HG03025 (cell line): ENCODE results near the gene TMEM63A.

Source experiments
- ATAC-seq: cut with Tn5 transposase; IDR thresholded peaks from one replicate; pipeline ENCODE4 v1.9.1; 2021; ENCODE audit warnings: mild to moderate bottlenecking, moderate library complexity; ENCODE audit not compliant: unreplicated experiment, low FRiP score

TMEM63A gene

DNA sequence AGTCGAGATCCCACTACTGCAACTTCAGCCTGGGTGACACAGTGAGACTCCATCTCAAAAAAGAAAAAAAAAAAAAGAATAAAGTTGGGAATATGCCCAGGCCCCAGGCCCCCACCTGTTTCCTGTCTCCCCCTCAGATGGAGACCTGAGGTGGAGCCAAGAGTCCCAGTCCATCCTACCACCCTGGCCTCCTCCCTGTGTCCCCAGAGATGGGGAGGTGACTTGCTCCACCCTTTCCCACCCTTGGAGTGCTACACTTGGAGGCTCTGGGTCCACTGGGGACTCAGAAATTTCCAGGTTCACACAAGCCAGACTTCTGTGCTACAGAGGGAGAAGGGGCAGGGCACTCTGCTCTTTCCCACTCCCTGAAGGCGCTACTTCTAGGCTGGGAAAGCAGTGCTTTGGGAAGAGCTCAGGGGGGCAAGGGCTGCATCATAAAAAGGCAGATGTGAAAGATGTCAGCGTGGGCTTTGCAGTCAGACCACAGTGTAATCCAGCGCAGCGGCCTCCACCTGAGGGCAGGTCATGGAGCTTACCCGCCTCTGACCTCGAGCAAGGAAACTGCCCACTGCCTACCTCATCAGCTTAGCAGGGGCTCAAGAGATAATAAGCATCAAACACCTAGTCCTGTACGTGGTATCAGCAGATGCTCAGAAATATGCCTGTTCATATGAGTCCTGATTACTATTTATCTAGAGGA, 13.4 kb downstream of the TMEM63A start:
- no peak for ATAC-seq

DNA sequence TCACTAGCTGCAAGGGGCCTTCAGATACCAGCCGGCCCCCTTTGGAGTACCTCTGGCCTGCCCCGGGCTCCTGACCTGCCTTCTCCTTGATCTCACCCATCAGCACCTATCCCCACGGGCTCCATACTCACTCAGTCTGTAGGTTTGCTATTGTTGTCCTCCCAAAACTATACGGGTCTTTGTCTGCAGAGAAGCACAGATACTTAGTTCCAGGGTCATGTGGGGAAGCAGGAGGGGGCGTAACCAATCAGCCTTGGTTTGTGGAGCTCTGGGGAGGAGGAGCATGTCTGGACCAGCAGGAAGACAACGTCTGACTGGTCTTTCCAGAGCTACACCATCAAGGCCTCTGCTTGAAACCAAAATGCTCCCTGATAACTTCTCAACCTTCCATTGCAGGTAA, 15.2 kb downstream of the TMEM63A start:
- no peak for ATAC-seq

DNA sequence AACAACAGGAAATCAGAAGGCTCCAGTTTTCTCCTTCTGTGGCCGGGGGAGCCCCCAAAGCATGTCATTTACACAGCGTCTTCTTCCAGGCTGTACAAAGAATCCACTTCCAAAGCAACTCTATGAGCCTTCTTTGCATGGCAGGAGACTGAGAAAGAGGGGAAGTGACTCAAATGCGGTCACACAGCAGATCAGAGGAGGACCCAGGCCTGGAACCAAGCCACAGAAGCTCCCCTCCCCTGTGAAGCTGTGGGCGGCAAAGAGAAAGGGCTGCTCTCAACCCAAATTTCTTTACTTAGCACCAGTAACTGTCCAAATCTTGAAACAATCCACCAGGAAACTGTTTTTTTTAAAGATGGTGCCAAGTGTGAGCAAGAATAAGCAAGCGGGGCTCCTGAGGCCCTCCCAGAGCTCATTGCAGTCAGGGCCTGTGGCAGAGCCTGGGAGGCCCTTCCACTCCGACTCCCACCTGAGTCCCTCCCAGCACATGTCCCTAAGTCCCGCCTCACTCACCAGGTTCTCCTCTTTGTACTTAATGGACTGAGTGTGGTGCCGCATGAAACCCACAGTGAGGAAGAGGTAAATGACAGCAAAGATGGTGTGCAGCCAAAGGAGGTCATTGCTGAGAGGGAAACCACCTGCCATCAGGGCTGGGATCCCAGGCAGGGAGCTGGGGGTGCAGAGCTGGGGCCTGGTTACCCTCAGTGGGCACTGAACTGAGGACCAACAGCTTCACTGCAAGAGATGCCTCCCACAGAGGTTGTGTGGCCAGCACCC, 15.9 kb downstream of the TMEM63A start:
- ATAC-seq: no peak

DNA sequence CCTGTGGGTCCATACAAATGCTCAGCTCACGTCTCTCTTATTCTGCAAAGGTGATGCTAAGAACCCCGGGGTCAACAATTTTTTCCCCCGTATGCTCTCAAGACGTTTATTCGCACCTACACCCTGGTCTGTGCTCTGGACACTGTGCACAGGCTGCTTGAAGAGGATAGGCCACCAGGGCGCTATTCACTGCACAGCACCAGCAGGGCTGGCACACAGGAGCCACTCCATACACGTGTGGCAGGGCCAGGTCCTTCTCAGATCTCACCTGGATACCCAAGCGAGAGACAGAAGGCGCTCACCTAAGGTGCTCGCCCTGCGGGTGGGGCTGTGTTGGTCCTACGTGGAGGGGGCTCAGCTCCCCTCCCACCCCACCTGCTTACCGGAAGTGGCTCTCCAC, 16.7 kb downstream of the TMEM63A start:
- ATAC-seq: no peak

DNA sequence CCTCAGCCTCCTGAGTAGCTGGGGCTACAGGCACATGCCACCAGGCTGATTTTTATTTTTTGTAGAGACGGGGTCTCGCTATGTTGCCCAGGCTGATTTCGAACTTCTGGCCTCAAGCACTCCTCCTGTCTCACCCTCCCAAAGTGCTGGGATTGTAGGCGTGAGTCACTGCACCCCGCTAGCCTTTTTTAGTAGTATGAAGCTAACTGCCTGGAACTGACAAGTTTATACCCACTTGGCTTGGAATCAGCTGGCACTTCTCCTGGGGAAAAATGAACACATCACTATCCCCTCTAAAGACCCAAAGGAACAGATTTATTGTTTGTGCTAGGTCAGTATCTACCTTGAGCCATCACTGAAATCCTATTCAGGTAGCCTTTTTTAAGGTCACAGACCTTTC, 19.0 kb downstream of the TMEM63A start:
- ATAC-seq: no peak

DNA sequence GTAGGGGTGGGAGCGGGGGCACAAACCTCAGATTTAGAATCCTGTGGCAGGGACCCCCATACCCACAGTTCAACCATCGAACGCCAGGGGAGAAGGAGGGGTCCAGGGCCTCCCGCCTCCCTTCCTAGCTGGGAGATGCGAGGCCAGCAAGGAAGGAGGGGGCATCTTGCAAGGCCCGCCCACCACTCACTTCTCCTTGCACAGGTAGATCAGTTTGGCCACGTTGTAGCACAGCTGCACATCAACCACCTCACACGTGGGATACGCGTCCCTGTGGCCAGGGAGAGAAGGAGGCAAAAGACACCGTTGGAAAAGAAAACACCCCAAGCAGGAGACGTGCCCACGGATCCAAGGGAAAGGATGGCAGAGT, 19.6 kb downstream of the TMEM63A start:
- no peak for ATAC-seq

DNA sequence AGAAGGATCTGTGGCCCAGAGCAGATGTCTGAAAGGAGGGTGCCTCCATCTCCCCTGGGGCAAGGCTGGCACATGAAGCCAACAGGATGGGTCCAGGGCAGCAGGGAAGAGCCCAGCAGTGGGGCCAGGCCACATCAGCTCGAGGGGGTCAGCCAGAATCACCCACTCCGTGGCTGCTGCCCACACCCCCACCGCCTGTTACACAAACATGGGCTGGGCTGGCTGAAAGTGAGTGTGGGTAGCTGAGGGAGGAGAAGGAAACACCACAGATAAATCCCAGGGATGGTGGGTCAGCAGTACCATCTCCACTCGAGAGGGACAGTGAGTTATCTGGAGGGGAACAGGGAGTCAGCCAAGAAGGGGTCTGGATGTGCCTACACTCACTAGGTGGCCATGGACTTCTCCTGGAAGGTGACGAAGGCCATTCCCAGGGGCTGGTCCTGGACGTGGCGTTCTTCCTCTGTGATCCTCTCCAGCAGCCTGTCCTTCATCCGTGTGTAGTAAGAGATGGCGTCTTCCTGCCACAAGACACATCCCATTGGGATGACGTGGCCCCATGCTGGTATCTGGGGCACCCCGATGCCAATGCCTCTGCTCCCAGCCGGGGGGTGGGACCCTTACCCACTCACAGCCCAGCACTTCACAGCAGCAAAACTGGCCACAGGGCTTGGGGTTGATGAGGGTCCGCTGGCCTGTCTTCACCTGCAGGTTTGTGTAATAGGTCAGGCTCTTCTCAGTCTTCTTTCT, 20.2 kb downstream of the TMEM63A start:
- no peak for ATAC-seq

DNA sequence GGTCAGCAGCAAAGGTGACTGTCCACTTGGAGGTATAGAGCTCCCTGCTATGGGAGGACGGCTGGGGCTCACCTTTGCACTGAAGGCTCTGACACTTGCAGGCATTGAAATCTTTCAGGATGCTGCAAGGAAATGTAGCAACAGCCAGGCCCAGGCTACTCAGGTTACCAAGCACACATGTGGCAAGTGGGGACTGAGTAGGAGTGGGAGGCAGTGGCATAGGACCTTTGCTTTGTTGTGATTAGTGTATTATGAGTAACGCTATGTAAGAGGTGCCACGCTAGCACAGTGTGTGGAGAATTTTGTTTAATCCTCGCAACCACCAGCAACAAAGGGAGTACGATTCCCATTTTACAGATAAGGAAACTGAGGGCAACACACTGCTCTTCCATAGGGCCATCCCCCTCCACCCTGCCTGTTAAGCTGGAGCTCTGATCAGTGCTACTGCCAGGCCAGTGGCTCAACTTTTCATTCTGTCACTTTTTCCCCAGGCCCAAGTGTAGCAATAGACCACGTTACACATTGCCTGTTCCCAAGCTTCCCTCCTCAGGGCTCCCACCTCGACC, 21.2 kb downstream of the TMEM63A start:
- no peak for ATAC-seq

DNA sequence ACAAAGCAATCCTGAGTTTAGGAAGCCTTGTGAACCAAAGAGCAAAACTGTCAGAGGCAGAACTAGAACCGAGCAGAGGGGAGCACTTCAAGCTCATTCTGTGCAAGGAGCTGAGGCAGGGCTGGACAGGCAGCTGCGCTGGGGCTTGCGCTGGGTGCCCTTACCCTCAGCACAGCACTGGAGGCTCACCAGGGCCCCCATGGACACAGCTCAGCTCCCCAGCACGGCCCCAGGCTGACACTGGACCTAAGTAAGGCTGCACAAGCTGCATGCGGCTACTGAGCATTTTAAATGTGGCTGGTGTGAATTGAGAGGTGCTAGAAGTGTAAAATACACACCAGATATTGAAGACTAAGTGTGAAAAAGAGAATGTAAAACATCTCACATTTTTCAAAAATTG, 22.1 kb downstream of the TMEM63A start:
- no peak for ATAC-seq

DNA sequence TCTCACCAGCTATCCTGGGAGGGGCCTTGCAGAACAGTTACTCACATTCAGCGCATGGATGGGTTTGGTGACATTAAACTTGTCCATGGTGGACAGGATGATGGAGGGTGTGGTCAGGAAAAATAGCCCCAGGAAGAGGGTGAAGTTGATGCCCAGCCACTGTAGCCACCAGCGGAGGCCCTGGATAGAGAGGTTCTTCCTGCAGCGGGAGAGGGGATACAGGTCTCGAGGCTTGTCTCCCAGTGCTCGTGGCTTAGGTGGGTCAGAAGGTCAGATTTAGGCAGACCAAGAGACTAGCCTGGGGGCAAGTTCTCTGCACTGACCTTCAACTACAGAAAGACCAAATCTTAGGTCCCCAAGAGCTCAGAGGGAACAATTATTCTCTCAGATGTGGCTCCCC, 23.0 kb downstream of the TMEM63A start:
- no peak for ATAC-seq

DNA sequence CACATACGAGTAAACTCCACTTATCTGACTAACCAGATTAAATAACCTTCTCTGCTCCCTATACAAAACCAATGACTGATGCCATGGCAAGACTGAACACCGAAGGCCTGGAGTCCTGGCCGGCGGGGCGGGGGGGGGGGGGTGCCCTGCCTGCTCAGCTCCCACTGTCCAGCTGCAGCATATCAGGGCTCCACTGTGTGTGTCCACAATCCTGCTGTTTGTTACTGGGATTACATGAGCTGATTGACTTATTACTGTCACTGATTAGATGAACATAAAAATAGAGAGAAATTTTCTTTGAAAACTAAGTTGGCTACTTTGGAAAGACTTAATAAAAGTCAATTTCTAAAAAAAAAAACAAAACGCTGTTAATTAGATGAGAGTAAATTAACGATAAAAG, 24.9 kb downstream of the TMEM63A start:
- ATAC-seq: no peak

DNA sequence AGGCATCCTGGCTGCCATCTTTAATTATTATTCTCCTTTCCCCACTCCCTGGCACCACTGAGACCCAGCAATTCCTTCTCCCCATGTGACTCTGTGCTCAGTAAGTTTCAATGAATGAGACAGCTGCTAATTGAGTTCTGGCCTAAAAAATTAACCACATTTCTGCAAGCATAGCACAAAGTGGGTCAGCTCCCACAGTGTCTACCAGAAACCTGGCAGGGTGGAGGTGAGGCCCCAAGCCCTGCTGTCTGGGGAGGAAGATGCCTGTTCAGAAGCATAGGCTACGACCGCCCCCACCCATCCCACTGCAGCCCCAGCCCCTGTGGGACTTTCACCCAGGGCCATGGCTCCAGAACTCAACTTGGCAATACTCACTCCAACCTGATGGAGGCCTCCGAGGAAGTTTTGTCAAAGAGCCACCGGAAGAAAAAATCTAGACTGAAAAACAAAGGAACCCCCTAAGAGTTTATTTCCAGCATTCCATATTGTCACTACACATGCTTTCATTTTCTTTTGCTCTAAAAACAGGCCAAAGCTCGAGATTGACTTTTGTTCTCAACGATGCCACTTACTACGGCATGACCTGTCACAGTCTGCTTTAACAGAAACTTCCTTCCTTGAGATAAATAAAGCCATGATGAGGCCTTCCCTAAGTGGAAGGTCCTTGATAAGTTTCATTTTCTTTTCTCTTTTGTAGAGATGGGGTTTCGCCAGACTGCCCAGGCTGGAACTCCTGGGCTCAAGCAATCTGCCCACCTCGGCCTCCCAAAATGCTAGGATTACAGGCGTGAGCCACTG, 26.5 kb downstream of the TMEM63A start:
- no peak for ATAC-seq

DNA sequence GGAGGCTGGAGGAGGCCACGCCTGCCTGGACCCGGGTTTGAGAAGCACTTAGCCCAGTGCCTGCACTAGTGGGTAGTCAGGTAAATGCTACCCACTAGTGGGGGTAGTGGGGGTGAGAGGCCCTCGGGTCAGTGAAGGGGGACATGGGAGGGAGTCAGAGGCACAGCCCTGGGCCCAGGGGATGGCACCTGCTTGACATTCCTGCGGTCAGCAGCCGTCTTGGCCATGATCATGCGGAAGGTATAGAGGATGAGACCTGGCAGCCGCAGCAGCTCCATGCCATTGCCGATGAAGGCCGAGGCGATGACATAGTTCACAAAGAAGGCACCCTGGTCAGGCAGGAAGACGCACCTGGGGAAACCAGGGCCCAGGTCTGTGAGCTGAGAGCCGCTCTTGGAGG, 28.7 kb downstream of the TMEM63A start:
- no peak for ATAC-seq

DNA sequence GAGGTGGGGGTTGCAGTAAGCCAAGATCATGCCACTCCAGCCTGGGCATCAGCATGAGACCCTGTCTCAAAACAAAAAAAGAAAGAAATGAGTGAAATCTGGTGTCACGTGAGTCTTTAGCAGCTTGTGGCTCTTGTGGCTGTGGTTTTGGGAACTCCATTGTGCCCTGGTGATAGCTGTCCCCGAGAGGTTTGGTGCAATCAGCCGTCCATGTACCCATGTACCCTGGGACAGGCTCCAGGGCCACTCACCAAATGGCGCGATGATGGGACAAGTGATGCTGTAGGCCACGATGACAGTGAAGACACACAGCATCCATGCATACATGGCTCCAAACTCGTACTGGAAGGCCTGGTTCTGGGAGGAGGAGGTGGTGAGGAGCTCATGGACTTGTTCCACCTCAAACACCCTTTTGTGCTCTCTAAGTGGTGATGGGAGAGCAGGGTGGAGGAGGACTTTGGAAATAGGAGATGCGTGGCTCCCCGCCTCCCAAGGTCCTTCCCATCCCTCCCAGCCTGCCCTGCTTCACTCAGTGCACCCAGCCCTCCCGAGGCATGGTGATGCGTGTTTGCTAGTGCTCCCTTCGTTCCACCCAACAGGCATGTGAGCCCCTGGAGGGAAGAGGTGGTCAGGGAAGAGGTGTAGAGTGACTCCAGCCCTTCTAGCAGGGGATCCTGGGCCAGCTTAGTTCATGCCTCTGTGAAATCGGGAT, 29.6 kb downstream of the TMEM63A start:
- no peak for ATAC-seq

DNA sequence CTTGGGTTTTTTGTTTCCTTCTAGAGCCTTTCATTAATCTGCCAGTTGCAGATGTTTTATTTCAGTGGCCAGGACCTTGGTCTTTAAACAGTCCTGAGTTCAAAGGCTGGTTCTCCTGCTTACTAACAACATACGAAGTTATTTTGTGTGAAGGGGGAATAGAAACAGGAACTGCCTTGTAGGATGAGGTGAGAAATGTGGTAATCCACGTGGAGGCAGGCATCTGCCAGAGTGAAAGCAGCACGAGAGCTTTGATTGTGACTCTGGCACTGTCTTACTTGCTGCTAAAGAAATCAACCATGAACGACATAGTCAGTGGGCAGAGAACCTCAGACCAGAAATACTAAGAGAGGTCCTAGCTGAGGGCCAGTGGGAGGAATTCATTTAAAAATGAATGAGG, 30.4 kb downstream of the TMEM63A start:
- ATAC-seq: peak; percentile 35

DNA sequence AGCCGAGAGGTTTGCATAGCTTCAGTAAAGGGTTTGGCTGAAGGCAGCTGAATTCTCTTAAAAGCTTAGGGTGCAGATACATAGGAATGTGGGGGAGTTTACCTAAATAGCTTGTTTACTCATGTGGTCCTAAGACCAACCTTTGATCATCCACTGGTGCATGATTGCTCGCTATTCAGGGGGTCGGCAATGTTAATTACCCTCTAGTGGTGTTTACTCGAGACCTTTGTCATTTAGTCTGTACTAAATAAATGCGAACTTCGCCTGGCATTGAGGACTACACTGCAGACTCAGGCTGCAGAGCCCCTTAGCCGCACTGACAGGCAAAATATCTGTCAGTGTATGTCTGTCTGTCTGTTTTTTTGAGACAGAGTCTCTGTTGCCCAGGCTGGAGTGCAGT, 31.8 kb downstream of the TMEM63A start:
- ATAC-seq: no peak

DNA sequence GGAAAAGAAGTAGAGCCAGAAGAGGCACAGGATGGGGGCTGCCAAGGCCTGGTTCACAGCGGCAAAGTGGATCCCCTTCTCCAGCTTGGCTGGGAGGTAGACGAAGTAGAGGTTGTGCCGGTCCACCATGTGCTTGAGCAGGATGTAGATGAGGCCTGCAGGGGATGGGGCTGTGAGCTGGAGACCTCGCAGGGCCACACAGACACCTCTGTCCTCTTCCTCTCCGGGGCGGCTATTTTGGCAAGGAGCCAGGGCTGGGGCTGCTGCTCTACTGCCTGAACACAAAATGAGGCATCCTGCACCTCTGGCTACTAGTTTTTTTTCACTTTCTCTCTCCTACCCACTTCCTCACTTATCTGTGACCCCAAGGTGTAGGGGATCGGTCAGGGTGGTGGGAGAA, 32.3 kb downstream of the TMEM63A start:
- ATAC-seq: no peak

DNA sequence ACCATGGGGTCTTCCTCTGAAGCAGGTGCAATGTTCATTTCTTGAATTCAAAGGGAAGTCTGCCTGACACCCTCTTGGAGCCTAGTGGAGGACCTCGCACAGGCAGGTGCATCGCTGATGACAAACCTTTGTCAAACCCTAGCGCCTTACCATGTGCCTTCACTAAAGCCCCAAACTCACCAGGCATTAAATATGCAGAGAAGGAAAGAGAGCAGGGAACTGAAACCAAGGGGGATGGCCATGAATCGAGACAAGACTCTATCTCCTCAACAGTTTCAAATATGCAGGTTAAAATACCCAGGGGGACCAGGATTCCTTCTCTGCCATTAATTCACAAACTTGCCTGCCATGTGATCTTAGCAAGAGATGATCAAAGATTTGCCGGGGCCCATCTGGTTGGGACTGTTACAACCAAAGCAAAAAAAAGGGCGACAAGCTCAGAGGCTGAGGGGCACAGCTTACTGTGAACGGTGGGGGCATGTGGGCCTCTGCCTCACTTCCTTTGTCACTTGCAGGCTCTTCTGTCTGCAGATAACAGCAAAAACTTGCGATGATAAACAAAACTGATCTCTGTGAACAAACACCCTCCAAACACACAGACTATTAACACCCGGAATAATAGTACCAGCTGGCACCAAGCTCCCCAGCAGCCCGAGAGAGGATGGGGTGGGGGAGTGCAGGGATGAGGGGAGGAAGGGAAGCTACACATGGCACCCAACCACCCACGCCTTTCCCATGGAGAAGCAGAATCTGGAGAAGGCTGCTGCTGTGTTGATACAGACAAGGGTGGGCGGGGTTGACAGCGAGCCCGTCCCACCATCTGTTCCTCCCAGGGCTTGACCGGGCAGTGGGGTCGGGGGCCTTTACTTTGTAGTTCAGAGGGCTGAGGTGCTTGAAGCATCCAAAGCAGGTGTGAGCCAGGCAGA, 33.9 kb downstream of the TMEM63A start:
- peak; percentile 60 for ATAC-seq

DNA sequence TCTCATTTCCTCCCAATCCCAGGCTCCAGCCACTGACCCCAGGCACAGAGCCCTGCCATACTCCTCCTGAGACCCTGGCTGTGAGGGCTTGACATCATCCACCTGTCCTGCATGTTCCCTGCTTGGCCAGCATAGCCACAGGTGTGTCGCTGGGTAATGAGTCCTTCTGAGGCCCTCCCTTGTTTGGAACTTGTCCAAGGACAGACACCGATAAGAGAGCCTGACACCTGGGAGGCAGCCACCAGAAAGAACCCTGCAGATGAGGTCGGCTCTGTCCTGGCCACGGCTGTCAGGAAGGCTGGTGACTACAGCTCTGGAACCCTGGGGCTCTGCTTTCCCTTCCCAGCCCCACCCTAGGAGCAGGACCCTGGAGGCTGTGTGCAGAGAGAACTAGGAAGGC, 34.6 kb downstream of the TMEM63A start:
- ATAC-seq: peak; percentile 6
